Neural cell (in vitro differentiated cells): ENCODE measurements around the gene WFS1.

ENCODE experiments used
- EZH2 ChIP-seq: fragments of 200-600, 300-800 bp; shearing (Covaris generic), sonication (generic); IDR thresholded peaks from 2 replicates; pipeline ENCODE4 v1.6.1; 2014; ENCODE audit warnings: antibody characterized with exemption, low read length, borderline replicate concordance, mild to moderate bottlenecking; ENCODE audit not compliant: insufficient read depth, poor library complexity, severe bottlenecking
- MXI1 ChIP-seq: fragments of 450-650 bp; conservative IDR thresholded peaks from 2 replicates; pipeline ENCODE4 v1.6.1; 2014; ENCODE audit warnings: antibody characterized with exemption, mild to moderate bottlenecking; ENCODE audit not compliant: poor library complexity, severe bottlenecking
- POLR2AphosphoS5 ChIP-seq: IDR thresholded peaks from 2 replicates; pipeline ENCODE4 v1.6.1; 2012
- SMC3 ChIP-seq: fragments of 450-650 bp; conservative IDR thresholded peaks from 2 replicates; pipeline ENCODE4 v1.6.1; 2014; ENCODE audit warnings: antibody characterized with exemption, mild to moderate bottlenecking, moderate library complexity; ENCODE audit not compliant: poor library complexity
- TAF1 ChIP-seq: IDR thresholded peaks from 2 replicates; pipeline ENCODE4 v1.6.1; 2012; ENCODE audit warnings: low read depth
- TF ChIP-seq, protein P1 (sequence below): fragments of 450-650 bp; IDR thresholded peaks from 2 replicates; pipeline ENCODE4 v1.5.1; 2014; ENCODE audit warnings: antibody characterized with exemption, mild to moderate bottlenecking, moderate library complexity; ENCODE audit not compliant: poor library complexity, severe bottlenecking
- TF ChIP-seq, protein P2 (sequence below): IDR thresholded peaks from 2 replicates; pipeline ENCODE4 v1.6.1; 2012; ENCODE audit warnings: borderline replicate concordance

DNA sequence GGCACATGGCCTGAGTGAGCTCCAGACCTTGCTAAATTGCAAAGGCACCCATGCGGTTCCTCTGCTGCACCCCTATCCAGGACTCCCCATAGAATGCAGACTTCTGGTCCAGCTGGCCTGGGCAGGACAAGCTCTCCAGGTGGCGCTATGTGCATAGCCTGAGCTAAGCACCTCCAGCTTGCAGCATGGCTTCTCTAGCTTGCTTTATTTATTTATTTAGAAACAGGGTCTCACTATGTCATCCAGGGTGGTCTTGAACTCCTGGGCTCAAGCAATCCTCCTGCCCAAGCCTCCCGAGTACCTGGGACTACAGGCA lies 5.5 kb upstream of the WFS1 start:
- TF ChIP-seq MXI1: no peak
- TF ChIP-seq, protein P1, sequence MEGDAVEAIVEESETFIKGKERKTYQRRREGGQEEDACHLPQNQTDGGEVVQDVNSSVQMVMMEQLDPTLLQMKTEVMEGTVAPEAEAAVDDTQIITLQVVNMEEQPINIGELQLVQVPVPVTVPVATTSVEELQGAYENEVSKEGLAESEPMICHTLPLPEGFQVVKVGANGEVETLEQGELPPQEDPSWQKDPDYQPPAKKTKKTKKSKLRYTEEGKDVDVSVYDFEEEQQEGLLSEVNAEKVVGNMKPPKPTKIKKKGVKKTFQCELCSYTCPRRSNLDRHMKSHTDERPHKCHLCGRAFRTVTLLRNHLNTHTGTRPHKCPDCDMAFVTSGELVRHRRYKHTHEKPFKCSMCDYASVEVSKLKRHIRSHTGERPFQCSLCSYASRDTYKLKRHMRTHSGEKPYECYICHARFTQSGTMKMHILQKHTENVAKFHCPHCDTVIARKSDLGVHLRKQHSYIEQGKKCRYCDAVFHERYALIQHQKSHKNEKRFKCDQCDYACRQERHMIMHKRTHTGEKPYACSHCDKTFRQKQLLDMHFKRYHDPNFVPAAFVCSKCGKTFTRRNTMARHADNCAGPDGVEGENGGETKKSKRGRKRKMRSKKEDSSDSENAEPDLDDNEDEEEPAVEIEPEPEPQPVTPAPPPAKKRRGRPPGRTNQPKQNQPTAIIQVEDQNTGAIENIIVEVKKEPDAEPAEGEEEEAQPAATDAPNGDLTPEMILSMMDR: peak; percentile 54
- TF ChIP-seq, protein P2, sequence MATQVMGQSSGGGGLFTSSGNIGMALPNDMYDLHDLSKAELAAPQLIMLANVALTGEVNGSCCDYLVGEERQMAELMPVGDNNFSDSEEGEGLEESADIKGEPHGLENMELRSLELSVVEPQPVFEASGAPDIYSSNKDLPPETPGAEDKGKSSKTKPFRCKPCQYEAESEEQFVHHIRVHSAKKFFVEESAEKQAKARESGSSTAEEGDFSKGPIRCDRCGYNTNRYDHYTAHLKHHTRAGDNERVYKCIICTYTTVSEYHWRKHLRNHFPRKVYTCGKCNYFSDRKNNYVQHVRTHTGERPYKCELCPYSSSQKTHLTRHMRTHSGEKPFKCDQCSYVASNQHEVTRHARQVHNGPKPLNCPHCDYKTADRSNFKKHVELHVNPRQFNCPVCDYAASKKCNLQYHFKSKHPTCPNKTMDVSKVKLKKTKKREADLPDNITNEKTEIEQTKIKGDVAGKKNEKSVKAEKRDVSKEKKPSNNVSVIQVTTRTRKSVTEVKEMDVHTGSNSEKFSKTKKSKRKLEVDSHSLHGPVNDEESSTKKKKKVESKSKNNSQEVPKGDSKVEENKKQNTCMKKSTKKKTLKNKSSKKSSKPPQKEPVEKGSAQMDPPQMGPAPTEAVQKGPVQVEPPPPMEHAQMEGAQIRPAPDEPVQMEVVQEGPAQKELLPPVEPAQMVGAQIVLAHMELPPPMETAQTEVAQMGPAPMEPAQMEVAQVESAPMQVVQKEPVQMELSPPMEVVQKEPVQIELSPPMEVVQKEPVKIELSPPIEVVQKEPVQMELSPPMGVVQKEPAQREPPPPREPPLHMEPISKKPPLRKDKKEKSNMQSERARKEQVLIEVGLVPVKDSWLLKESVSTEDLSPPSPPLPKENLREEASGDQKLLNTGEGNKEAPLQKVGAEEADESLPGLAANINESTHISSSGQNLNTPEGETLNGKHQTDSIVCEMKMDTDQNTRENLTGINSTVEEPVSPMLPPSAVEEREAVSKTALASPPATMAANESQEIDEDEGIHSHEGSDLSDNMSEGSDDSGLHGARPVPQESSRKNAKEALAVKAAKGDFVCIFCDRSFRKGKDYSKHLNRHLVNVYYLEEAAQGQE: no peak
- TF ChIP-seq POLR2AphosphoS5: no peak
- no peak for TF ChIP-seq TAF1
- no peak for TF ChIP-seq EZH2
- peak; percentile 61 for TF ChIP-seq SMC3
